G401.6 (cell line): ENCODE measurements around the gene FAM120A.
"Not testable (repeated sequence)": the region's sequence is repeated elsewhere in the genome, so short reads cannot be mapped to it uniquely, and the experiment has no call there.

ENCODE experiments used
- FAIRE-seq: peaks from 2 replicates; lab custom pipeline; 2012; peaks lifted over from hg19 to GRCh38; lab: Jason Lieb, UNC

Gene FAM120A

GRCh38 chr9:93450945-93451815 lies at the start of gene FAM120A:
TSS of gene FAM120A (plus strand) at chr9:93451685. CDS start at chr9:93451916, 231 bp downstream.
- FAIRE-seq = no peak

GRCh38 chr9:93406371-93406770 lies 45.1 kb upstream of the FAM120A start:
- FAIRE-seq = no peak

- FAIRE-seq = no peak
These were observed 38.0 kb upstream of the FAM120A start for GRCh38 chr9:93413530-93413929.

GRCh38 chr9:93415176-93415690 lies 36.3 kb upstream of the FAM120A start:
- no peak for FAIRE-seq

GRCh38 chr9:93416530-93417235 lies 34.8 kb upstream of the FAM120A start:
- no peak for FAIRE-seq

- FAIRE-seq = no peak
These were observed 33.9 kb upstream of the FAM120A start for GRCh38 chr9:93417538-93417937.

- peak; percentile 11 for FAIRE-seq
These were observed 32.5 kb upstream of the FAM120A start for GRCh38 chr9:93419023-93419422.

GRCh38 chr9:93422977-93423616 lies 28.4 kb upstream of the FAM120A start:
- FAIRE-seq = no peak

- no peak for FAIRE-seq
These were observed 23.7 kb upstream of the FAM120A start for GRCh38 chr9:93427655-93428379.

GRCh38 chr9:93431539-93432105 lies 19.9 kb upstream of the FAM120A start:
- no peak for FAIRE-seq

GRCh38 chr9:93432964-93433363 lies 18.5 kb upstream of the FAM120A start:
- no peak for FAIRE-seq

- FAIRE-seq = no peak
These were observed 17.4 kb upstream of the FAM120A start for GRCh38 chr9:93434056-93434455.

GRCh38 chr9:93435386-93435785 lies 16.1 kb upstream of the FAM120A start:
- FAIRE-seq = no peak

GRCh38 chr9:93436218-93436617 lies 15.3 kb upstream of the FAM120A start:
- FAIRE-seq = no peak

- FAIRE-seq = peak; percentile 77
These were observed 14.7 kb upstream of the FAM120A start for GRCh38 chr9:93436655-93437407.

GRCh38 chr9:93437996-93438395 lies 13.5 kb upstream of the FAM120A start:
- no peak for FAIRE-seq

- not testable (repeated sequence) for FAIRE-seq
These were observed 12.2 kb upstream of the FAM120A start for GRCh38 chr9:93439301-93439700.

- FAIRE-seq = no peak
These were observed 10.4 kb upstream of the FAM120A start for GRCh38 chr9:93440896-93441580.

GRCh38 chr9:93446073-93446472 lies 5.4 kb upstream of the FAM120A start:
- no peak for FAIRE-seq

GRCh38 chr9:93447655-93448054 lies 3.8 kb upstream of the FAM120A start:
- no peak for FAIRE-seq
